Endothelial cell of umbilical vein (primary cell): ENCODE data around the gene L2HGDH. TPM values are rescaled to one million over a fixed set of nuclear protein-coding genes. Genes with fewer than 3 reads are reported as not detected.

Experiments used
- BruUV-seq: library from RNA; stranded (reverse); fragments of 400-500 nt; replicated peaks from 2 replicates; lab custom pipeline; 2021; lab: Mats Ljungman, UMichigan
- CTCF ChIA-PET: fragments of 300-600, 350-600 bp; sonication (Branson Sonifier 250); formaldehyde crosslinking; loops from one replicate; lab custom pipeline; 2021; ENCODE audit warnings: antibody characterized with exemption, inconsistent platforms; lab: Charles Lee
- POLR2A ChIA-PET: fragments of 300-600, 350-600 bp; sonication (Branson Sonifier 250); formaldehyde crosslinking; loops from one replicate; lab custom pipeline; 2021; ENCODE audit warnings: antibody characterized with exemption, inconsistent platforms; lab: Charles Lee
- DNase-seq: peaks from one replicate; pipeline ENCODE4 v3.0.0-alpha.2; 2011; ENCODE audit warnings: low read depth, low spot score
- FAIRE-seq: peaks from 2 replicates; lab custom pipeline; 2011; peaks lifted over from hg19 to GRCh38; lab: Jason Lieb, UNC
- H2AFZ ChIP-seq: 2 replicates; pipeline ENCODE4 v1.6.0; 2012; ENCODE audit warnings: low read depth, low read length, control low read depth, inconsistent platforms
- H3K27ac ChIP-seq: 2 replicates; pipeline ENCODE4 v1.5.1; 2011; ENCODE audit warnings: low read depth, mild to moderate bottlenecking, control low read depth, low read length, moderate library complexity; ENCODE audit not compliant: insufficient read depth
- H3K27me3 ChIP-seq, 2 experiments: 2 replicates each; pipeline versions ENCODE4 v1.6.0 to v1.6.1; 2011; ENCODE audit warnings: low read length in 2 of 2, mixed read lengths in 1 of 2; ENCODE audit not compliant: control insufficient read depth in 2 of 2, insufficient read depth in 2 of 2
- H3K36me3 ChIP-seq, 2 experiments: 2 replicates in 1 of 2; 3 replicates in 1 of 2; pipeline ENCODE4 v1.5.1; 2011; ENCODE audit warnings: low read length in 2 of 2, mild to moderate bottlenecking in 1 of 2, moderate library complexity in 1 of 2; ENCODE audit not compliant: control insufficient read depth in 2 of 2, insufficient read depth in 2 of 2; ENCODE audit errors: extremely low read depth in 1 of 2
- H3K4me1 ChIP-seq: 3 replicates; pipeline ENCODE4 v1.5.1; 2011; ENCODE audit warnings: mild to moderate bottlenecking, low read length; ENCODE audit not compliant: control insufficient read depth, insufficient read depth; ENCODE audit errors: extremely low read depth
- H3K4me2 ChIP-seq: 2 replicates; pipeline ENCODE4 v1.6.1; 2011; ENCODE audit warnings: low read length, control low read depth, mixed read lengths; ENCODE audit not compliant: insufficient read depth
- H3K4me3 ChIP-seq, 3 experiments: fragments of 200-600 bp in 1 of 3; sonication (generic), shearing (Covaris generic) in 1 of 3; replicated peaks in 1 of 3; 2 replicates each; pipeline ENCODE4 v1.5.1; 2011 to 2016; ENCODE audit warnings: control low read depth in 3 of 3, low read length in 3 of 3, mild to moderate bottlenecking in 2 of 3, inconsistent platforms in 1 of 3, low read depth in 1 of 3, moderate library complexity in 1 of 3; ENCODE audit not compliant: insufficient read depth in 1 of 3
- H3K79me2 ChIP-seq: 2 replicates; pipeline ENCODE4 v1.6.0; 2012; ENCODE audit warnings: low read length, inconsistent platforms; ENCODE audit not compliant: control insufficient read depth, insufficient read depth
- H3K9ac ChIP-seq: replicated peaks from 2 replicates; pipeline ENCODE3; 2011; ENCODE audit warnings: low read length, control low read depth; ENCODE audit not compliant: insufficient read depth; ENCODE audit errors: extremely low read depth
- H3K9me1 ChIP-seq: replicated peaks from 3 replicates; pipeline ENCODE4 v1.6.0; 2011; ENCODE audit warnings: mild to moderate bottlenecking, low read length; ENCODE audit not compliant: control insufficient read depth, insufficient read depth; ENCODE audit errors: extremely low read depth
- H3K9me3 ChIP-seq: replicated peaks from 2 replicates; pipeline ENCODE4 v1.5.1; 2012; ENCODE audit warnings: low read length, inconsistent platforms; ENCODE audit not compliant: control insufficient read depth, insufficient read depth
- H4K20me1 ChIP-seq: replicated peaks from 2 replicates; pipeline ENCODE3; 2011; ENCODE audit warnings: mild to moderate bottlenecking, low read length; ENCODE audit not compliant: control insufficient read depth, insufficient read depth; ENCODE audit errors: extremely low read depth
- CTCF ChIP-seq, 2 donors: IDR thresholded peaks; 1 replicate in 1 of 2; 2 replicates in 1 of 2; pipeline ENCODE4 v1.5.1; 2011; ENCODE audit warnings: low read length in 2 of 2, mild to moderate bottlenecking in 2 of 2, moderate library complexity in 2 of 2, control low read depth in 1 of 2, inconsistent platforms in 1 of 2, low read depth in 1 of 2; ENCODE audit not compliant: insufficient read depth in 1 of 2; ENCODE audit errors: extremely low read depth in 1 of 2
- EZH2 ChIP-seq: IDR thresholded peaks from 2 replicates; pipeline ENCODE4 v1.6.1; 2012; ENCODE audit warnings: borderline replicate concordance, low read depth, mild to moderate bottlenecking, moderate library complexity, low read length, inconsistent platforms; ENCODE audit not compliant: severe bottlenecking
- FOS ChIP-seq: IDR thresholded peaks from 2 replicates; pipeline ENCODE4 v1.6.1; 2011; ENCODE audit warnings: mild to moderate bottlenecking, low read length, moderate library complexity, borderline replicate concordance; ENCODE audit not compliant: insufficient read depth
- GATA2 ChIP-seq: IDR thresholded peaks from 2 replicates; pipeline ENCODE4 v1.7.0; 2011; ENCODE audit warnings: low read depth, mild to moderate bottlenecking, moderate library complexity, mixed read lengths, low read length; ENCODE audit not compliant: insufficient read length, insufficient read depth
- JUN ChIP-seq: IDR thresholded peaks from 2 replicates; pipeline ENCODE4 v1.6.1; 2011; ENCODE audit warnings: borderline replicate concordance, low read depth; ENCODE audit not compliant: insufficient read length, insufficient read depth
- MAX ChIP-seq: IDR thresholded peaks from 2 replicates; pipeline ENCODE4 v1.6.1; 2011; ENCODE audit not compliant: insufficient read depth, insufficient read length
- MYC ChIP-seq: IDR thresholded peaks from one replicate; pipeline ENCODE4 v1.6.1; 2011; ENCODE audit warnings: mild to moderate bottlenecking, low read depth, low read length
- POLR2A ChIP-seq: IDR thresholded peaks from 2 replicates; pipeline ENCODE4 v1.6.1; 2012; ENCODE audit warnings: low read depth, mild to moderate bottlenecking, control low read depth, low read length
- POLR2AphosphoS5 ChIP-seq: IDR thresholded peaks from 2 replicates; pipeline ENCODE4 v1.6.1; 2012; ENCODE audit warnings: low read depth, mild to moderate bottlenecking, control low read depth, low read length, moderate library complexity; ENCODE audit not compliant: insufficient read depth
- dilution Hi-C: fragments of 300-500 bp; cut with MboI; formaldehyde crosslinking; loops from one replicate; pipeline ENCODE4 v1.15.0; 2019; ENCODE audit warnings: low sequenced_read_pairs; ENCODE audit not compliant: extremely low pct_ligation_motif_present
- intact Hi-C: fragments of 100-400 bp; cut with micrococcal nuclease; formaldehyde crosslinking; loops from one replicate; pipeline ENCODE4 v1.10.0; 2022
- polyA plus RNA-seq, 4 experiments: library from polyadenylated mRNA; depleted of rRNA in 3 of 4; stranded (reverse) in 3 of 4; unstranded in 1 of 4; fragments of >200 nt; gene quantifications; 2 replicates each; pipeline versions ENCODE4 v1.2.1 to v1.2.3, GENCODE V29; 2011 to 2012; ENCODE audit warnings: missing spikeins in 1 of 4
- total RNA-seq: library from RNA; stranded (reverse); gene quantifications from 2 replicates; pipeline ENCODE4 v1.2.3, GENCODE V29; 2021

L2HGDH gene
- total and polyA plus RNA-seq, 2 donors (not counting 3 experiments of a cell fraction or from before 2014, with no cell fraction given) = 2.5 to 5.3 TPM

- Histone ChIP-seq H3K4me1 (peaks cover 29% of the 10 kb centered on the region), H3K36me3 (no peaks in the 10 kb centered on the region), H3K79me2 (peaks cover 49% of the 10 kb centered on the region), H3K9me1 (peaks cover 4% of the 10 kb centered on the region), H3K4me3 (peak overlapping the region; percentile 92 to 99 (median 98)), H3K27me3 (no peaks in the 10 kb centered on the region), H2AFZ (peak overlapping the region; percentile 99), H3K4me2 (peak overlapping the region; percentile 98), H3K27ac (peak overlapping the region; percentile 88), H3K9me3 (no peaks in the 10 kb centered on the region), H3K9ac (peak overlapping the region; percentile 91), H4K20me1 (peaks cover 9% of the 10 kb centered on the region)
- BruUV-seq = TSS peak; percentile 33
- TF ChIP-seq JUN = no peak
- no peak for TF ChIP-seq FOS
- TF ChIP-seq EZH2 = no peak
- no peak for TF ChIP-seq CTCF (IDR thresholded peaks at IDR 0.05; ENCODE audit: extremely low read depth in 1 of 2, insufficient read depth in 1 of 2, low read depth in 1 of 2, low read length in 2 of 2)
- TF ChIP-seq GATA2 = no peak
- no peak for TF ChIP-seq MAX
- no peak for TF ChIP-seq POLR2AphosphoS5
- no peak for TF ChIP-seq POLR2A
- no peak for TF ChIP-seq MYC
- DNase-seq (no peak), FAIRE-seq (peak; percentile 12)
- ChIA-PET CTCF (no interaction called here), POLR2A (no interaction called here)
- intact Hi-C loops = loop anchor here (2.0 to 10.0 kb wide), 3 partner anchors 302 to 606 kb away; partner anchors contain the start of genes MAP4K5, MGAT2 and RPL36AL
- dilution Hi-C loops = no loop called here
Measured at GRCh38 chr14:50230401-50230700, 81.7 kb downstream of the L2HGDH start.
